ENCODE data around the gene KIF1A.

KIF1A gene

GRCh38 chr2:240747256-240747655 is 72.8 kb downstream of the KIF1A start:
- DNase-seq (ENCODE audit: low read depth in 1 of 2, low spot score in 1 of 2): no peak
- in situ Hi-C loops (cut with HindIII; ENCODE audit: low pct_unique_long_range_greater_than_20kb, low sequenced_read_pairs): no loop called here
- no peak for TF ChIP-seq JUND (IDR thresholded peaks at IDR 0.05; ENCODE audit: low read depth)

GRCh38 chr2:240746671-240747070 is 73.3 kb downstream of the KIF1A start:
- TF ChIP-seq JUND (IDR thresholded peaks at IDR 0.05; ENCODE audit: low read depth): no peak
- DNase-seq (ENCODE audit: low read depth in 1 of 2, low spot score in 1 of 2): no peak
- in situ Hi-C loops (cut with HindIII; ENCODE audit: low pct_unique_long_range_greater_than_20kb, low sequenced_read_pairs): no loop called here

- in situ Hi-C loops (cut with HindIII; ENCODE audit: low pct_unique_long_range_greater_than_20kb, low sequenced_read_pairs): no loop called here
- no peak for DNase-seq (ENCODE audit: low read depth in 1 of 2, low spot score in 1 of 2)
- TF ChIP-seq JUND (IDR thresholded peaks at IDR 0.05; ENCODE audit: low read depth): no peak
Observed at GRCh38 chr2:240745962-240746361, 74.1 kb downstream of the KIF1A start.

- in situ Hi-C loops (cut with HindIII; ENCODE audit: low pct_unique_long_range_greater_than_20kb, low sequenced_read_pairs): no loop called here
- no peak for DNase-seq (ENCODE audit: low read depth in 1 of 2, low spot score in 1 of 2)
- TF ChIP-seq JUND (IDR thresholded peaks at IDR 0.05; ENCODE audit: low read depth): no peak
Observed at GRCh38 chr2:240745456-240745855, 74.6 kb downstream of the KIF1A start.

GRCh38 chr2:240742602-240743095 is 77.4 kb downstream of the KIF1A start:
- DNase-seq (ENCODE audit: low read depth in 1 of 2, low spot score in 1 of 2): no peak
- TF ChIP-seq JUND (IDR thresholded peaks at IDR 0.05; ENCODE audit: low read depth): no peak
- in situ Hi-C loops (cut with HindIII; ENCODE audit: low pct_unique_long_range_greater_than_20kb, low sequenced_read_pairs): no loop called here

- in situ Hi-C loops (cut with HindIII; ENCODE audit: low pct_unique_long_range_greater_than_20kb, low sequenced_read_pairs): no loop called here
- DNase-seq (ENCODE audit: low read depth in 1 of 2, low spot score in 1 of 2): no peak
- TF ChIP-seq JUND (IDR thresholded peaks at IDR 0.05; ENCODE audit: low read depth): no peak
Observed at GRCh38 chr2:240741091-240741490, 78.9 kb downstream of the KIF1A start.

- no peak for DNase-seq (ENCODE audit: low read depth in 1 of 2, low spot score in 1 of 2)
- in situ Hi-C loops (cut with HindIII; ENCODE audit: low pct_unique_long_range_greater_than_20kb, low sequenced_read_pairs): no loop called here
Observed at GRCh38 chr2:240739797-240740196, 80.2 kb downstream of the KIF1A start.

GRCh38 chr2:240737958-240738357 is 82.1 kb downstream of the KIF1A start:
- in situ Hi-C loops (cut with HindIII; ENCODE audit: low pct_unique_long_range_greater_than_20kb, low sequenced_read_pairs): no loop called here
- no peak for DNase-seq (ENCODE audit: low read depth in 1 of 2, low spot score in 1 of 2)
- TF ChIP-seq JUND (IDR thresholded peaks at IDR 0.05; ENCODE audit: low read depth): no peak

More at GRCh38 chr2:240739797-240740196, 80.2 kb downstream of the KIF1A start:
- no peak for TF ChIP-seq JUND (IDR thresholded peaks at IDR 0.05; ENCODE audit: low read depth)

- no peak for TF ChIP-seq JUND (IDR thresholded peaks at IDR 0.05; ENCODE audit: low read depth)
- DNase-seq (ENCODE audit: low read depth in 1 of 2, low spot score in 1 of 2): no peak
- in situ Hi-C loops (cut with HindIII; ENCODE audit: low pct_unique_long_range_greater_than_20kb, low sequenced_read_pairs): no loop called here
Observed at GRCh38 chr2:240737512-240737911, 82.5 kb downstream of the KIF1A start.

GRCh38 chr2:240736281-240737250 is 83.5 kb downstream of the KIF1A start:
- no peak for TF ChIP-seq JUND (IDR thresholded peaks at IDR 0.05; ENCODE audit: low read depth)
- in situ Hi-C loops (cut with HindIII; ENCODE audit: low pct_unique_long_range_greater_than_20kb, low sequenced_read_pairs): no loop called here
- no peak for DNase-seq (ENCODE audit: low read depth in 1 of 2, low spot score in 1 of 2)

- no peak for DNase-seq (ENCODE audit: low read depth in 1 of 2, low spot score in 1 of 2)
- in situ Hi-C loops (cut with HindIII; ENCODE audit: low pct_unique_long_range_greater_than_20kb, low sequenced_read_pairs): no loop called here
- no peak for TF ChIP-seq JUND (IDR thresholded peaks at IDR 0.05; ENCODE audit: low read depth)
Observed at GRCh38 chr2:240735476-240735875, 84.5 kb downstream of the KIF1A start.

GRCh38 chr2:240734756-240735155 is 85.3 kb downstream of the KIF1A start:
- no peak for DNase-seq (ENCODE audit: low read depth in 1 of 2, low spot score in 1 of 2)
- TF ChIP-seq JUND (IDR thresholded peaks at IDR 0.05; ENCODE audit: low read depth): no peak
- in situ Hi-C loops (cut with HindIII; ENCODE audit: low pct_unique_long_range_greater_than_20kb, low sequenced_read_pairs): no loop called here

- DNase-seq (ENCODE audit: low read depth in 1 of 2, low spot score in 1 of 2): no peak
- TF ChIP-seq JUND (IDR thresholded peaks at IDR 0.05; ENCODE audit: low read depth): no peak
- in situ Hi-C loops (cut with HindIII; ENCODE audit: low pct_unique_long_range_greater_than_20kb, low sequenced_read_pairs): no loop called here
Observed at GRCh38 chr2:240733803-240734495, 86.1 kb downstream of the KIF1A start.

Data from T47D (cell line).